Upper lobe of left lung (tissue), 4 donors: ENCODE measurements around the gene REPS1.

Source experiments
- CTCF ChIP-seq, 6 experiments: fragments of 450-650 bp in 4 of 6; fragments of 200-600 bp in 2 of 6; sonication (generic) in 2 of 6; IDR thresholded peaks; one replicate each; pipeline ENCODE4 v1.5.1; 2016 to 2019; ENCODE audit warnings: antibody characterized with exemption in 6 of 6
- EP300 ChIP-seq, 4 donors: sonication (generic); formaldehyde crosslinking; IDR thresholded peaks; one replicate each; pipeline ENCODE4 v1.5.1; 2017; ENCODE audit warnings: antibody characterized with exemption in 4 of 4, control low read depth in 2 of 4
- POLR2A ChIP-seq, 4 donors: fragments of 450-650 bp; IDR thresholded peaks; one replicate each; pipeline ENCODE4 v1.5.1; 2016 to 2017; ENCODE audit warnings: antibody characterized with exemption in 4 of 4, mild to moderate bottlenecking in 2 of 4
- POLR2AphosphoS5 ChIP-seq, 2 donors: sonication (generic); formaldehyde crosslinking; IDR thresholded peaks; one replicate each; pipeline ENCODE4 v1.5.1; 2017; ENCODE audit warnings: antibody characterized with exemption in 2 of 2

DNA sequence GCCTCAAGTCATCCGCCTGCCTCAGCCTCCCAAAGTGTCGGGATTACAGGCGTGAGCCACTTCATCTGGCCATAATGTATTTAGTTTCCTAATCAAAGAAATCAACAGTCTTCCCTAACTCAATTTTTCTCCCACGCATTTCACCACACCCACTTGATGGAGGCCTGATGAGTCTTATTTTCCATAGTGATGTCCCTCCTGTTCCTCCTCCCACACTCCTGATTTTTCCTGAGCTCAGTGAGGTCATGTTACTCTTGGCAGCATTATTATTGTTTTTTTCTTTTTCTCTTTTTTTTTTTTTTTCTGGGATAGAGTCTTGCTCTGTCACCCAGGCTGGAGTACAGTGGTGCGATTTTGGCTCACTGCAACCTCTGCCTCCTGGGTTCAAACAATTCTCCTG lies 49.4 kb upstream of the REPS1 start:
- TF ChIP-seq POLR2A (IDR thresholded peaks at IDR 0.05) (no peak), EP300 (IDR thresholded peaks at IDR 0.05) (no peak), CTCF (IDR thresholded peaks at IDR 0.05) (no peak), POLR2AphosphoS5 (IDR thresholded peaks at IDR 0.05) (no peak)
